ENCODE data around the gene RPTOR.
"Not testable (repeated sequence)": the region's sequence is repeated elsewhere in the genome, so short reads cannot be mapped to it uniquely, and the experiment has no call there.

Gene RPTOR

DNA sequence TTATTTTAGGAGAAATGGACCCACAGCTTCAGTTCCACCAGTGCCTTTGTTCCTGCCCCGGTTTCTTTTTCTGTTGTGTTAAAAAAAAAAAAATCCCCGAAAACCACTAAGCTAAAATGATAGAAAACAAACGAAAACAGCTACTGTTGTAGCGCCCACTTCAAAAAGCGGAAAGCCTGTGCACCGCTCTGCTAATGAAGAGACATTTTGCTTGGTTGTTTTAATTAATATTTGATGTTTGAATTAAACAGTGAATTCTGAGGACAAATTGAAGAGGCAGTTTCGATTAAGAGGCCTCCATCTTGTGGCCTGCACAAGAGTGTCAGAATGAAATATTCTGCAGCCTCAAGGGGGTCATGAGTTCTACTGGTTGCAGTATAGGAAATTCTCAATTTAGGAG, 186.7 kb downstream of the RPTOR start:
- FAIRE-seq: no peak
- no peak for DNase-seq (ENCODE audit: insufficient read length, low spot score)

DNA sequence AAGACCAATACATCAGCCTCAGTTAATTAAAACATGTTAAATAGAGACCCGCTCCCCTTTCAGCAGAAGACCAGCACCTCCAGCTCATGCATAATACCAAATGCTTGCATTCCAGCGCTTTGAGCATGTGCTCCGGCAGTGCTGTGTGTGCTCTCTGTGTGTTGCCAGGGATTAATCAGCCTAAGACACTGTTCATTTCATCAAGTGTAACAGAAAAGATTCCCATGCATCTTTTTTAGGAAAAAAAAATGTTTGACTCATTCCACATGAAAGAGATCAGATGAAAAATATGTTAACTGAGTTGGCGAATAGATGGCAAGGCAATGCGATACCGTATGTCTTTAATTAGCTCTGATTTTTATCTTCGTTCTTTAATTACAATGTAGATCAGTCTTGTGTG, 187.6 kb downstream of the RPTOR start:
- no peak for DNase-seq (ENCODE audit: insufficient read length, low spot score)

DNA sequence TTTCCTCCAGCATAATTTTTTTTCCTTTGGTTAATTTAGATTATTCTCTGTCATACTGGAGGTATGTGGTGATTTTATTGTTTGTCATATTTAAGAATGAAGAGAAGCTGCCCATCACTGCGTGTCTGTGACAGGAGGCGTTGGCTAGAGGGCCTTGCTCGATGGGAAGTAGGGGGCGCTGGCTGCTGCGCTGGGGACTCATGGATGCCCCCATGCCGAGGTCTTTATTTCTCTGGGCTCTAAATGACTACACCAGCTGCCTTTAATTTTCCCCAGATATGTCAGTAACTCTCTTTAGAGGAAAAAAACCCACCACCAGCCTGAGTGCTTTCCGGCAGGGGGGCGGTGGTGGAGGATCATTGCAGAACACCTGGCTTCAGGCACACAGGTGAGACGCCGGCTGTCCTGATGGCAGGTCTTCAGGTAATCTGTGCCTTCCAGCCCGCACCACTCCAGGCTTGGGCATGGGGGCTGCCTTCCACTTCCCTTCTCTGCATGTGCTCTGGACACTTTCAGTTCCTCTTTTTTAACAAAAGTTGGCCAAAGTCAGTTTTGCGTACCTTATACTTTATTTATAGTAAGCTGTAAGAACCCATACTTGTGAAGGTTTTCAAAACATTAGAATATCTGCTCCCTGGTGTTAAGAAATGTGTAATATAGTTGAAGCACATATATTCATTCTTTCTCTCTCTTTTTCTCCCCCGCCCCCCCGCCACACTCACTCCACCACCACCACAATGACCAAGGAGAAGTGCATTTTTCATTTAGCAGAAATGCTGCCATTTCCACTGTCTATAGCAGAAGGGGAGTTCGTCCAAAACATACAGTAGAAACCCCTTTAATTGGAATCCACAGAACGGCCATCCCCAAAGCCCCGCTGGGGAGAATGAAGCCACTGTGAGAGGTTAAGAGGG, 192.7 kb downstream of the RPTOR start:
- peak; percentile 65 for DNase-seq (ENCODE audit: insufficient read length, low spot score)
- peak; percentile 81 for FAIRE-seq

More for the DNA sequence above, 187.6 kb downstream of the RPTOR start:
- FAIRE-seq: no peak

DNA sequence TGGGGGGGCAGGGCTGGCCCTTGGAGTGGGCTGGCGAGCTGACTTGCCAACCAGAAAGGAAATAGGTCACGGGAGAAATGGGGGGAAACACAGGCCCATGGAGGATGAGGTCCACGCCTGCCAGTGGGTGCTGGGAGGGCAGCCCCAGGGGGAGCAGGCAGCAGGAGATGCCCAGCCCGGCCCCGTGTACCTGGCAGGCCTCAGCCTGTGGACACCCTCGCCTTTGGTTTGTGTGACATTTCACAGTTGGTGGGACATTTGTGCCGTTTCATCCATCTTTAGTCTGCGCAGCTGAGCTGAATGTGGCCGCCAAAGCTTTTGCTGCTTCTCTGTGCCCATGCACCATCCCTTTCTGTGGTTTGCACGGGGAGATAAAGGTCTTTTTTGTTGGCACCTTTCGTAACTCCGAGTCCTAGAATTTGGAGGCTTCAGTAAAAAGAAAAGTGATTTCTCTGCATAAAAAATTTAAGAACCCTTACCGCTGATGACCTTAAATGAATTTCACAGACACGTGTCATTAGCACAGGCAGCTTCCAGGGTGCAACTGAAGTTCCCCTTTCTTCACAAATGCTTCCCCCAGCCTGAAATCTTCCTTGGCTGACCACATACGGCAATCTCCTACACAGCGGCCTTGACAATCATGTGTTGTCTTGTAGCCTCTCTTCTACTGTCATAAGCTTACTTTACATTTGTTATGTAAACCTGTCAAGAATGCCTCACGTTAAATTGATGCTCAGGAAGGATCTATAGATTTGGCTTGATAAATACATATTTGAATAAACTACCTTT, 193.6 kb downstream of the RPTOR start:
- FAIRE-seq (peak; percentile 55), DNase-seq (ENCODE audit: insufficient read length, low spot score) (peak; percentile 33)

DNA sequence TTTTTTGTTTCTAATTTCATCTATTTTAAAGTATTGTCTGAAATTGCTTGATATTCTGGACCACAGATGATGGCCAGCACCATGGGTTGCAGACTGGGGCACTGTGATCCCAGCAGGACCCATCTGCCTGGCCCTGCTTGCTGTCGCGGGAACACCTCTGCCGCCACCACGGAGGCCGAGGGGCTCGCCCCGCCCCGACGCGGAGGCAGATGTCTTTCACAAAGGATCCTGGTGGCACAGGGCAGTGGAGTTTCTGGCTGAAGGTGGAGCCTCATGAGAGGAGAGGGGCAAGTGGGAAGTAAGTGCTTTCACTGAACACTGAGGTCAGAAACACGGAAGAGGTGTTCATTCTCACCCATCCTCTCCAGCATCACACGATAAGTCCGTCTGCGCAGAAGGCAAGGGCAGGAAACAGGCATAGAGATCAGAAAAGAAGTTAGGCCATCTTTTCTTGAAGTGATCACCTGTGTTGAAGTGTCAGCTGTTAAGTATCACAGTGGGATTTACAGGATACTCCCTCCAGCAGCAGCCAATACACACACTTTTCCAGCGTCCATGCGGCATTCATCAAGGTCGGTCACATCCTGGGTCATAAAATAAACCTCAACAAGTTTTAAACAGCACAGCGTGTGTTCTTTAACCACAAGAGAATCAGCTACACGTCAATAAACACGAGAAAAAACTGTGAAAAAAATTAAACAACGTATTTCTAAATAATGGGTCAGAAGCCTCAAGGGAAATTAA, 194.5 kb downstream of the RPTOR start:
- peak; percentile 28 for DNase-seq (ENCODE audit: insufficient read length, low spot score)
- FAIRE-seq: peak; percentile 8

DNA sequence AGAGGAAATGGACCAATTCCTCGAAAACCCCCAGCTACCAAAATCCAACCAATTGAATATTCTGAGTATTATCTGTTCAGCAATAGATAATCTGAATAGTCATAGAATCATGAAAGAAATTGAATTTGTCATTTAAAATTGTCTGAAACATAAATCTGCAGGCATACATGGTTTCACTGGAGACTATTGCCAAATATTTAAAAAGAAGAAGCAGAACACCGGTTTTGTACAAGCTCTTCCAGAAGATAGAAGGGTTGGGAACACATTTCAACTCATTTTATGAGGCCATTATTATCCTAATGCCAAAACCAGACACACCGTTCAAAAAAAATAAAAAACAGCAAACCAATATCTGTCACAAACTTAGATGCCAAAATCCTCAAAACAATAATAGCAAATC, 195.5 kb downstream of the RPTOR start:
- FAIRE-seq: no peak
- DNase-seq (ENCODE audit: insufficient read length, low spot score): no peak

DNA sequence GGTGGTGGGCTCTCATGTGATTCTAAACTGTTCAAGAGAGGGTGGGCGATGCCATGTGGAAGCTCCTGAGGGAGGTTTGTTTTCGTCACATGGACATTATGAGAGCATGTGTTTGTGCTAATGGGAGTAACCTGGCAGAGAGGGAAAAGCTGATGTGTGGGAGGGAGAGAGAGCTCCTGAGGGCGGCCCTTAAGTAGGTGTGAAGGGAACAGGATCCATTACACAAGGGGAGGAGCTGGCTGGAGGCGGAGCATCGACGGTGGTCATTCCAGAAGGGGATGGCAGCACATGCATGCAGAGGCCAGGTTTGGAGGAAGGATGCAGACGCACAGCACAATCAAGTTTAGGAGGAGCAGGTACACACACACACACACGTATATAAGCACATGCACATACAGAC, 197.5 kb downstream of the RPTOR start:
- DNase-seq (ENCODE audit: insufficient read length, low spot score) (no peak), FAIRE-seq (no peak)

DNA sequence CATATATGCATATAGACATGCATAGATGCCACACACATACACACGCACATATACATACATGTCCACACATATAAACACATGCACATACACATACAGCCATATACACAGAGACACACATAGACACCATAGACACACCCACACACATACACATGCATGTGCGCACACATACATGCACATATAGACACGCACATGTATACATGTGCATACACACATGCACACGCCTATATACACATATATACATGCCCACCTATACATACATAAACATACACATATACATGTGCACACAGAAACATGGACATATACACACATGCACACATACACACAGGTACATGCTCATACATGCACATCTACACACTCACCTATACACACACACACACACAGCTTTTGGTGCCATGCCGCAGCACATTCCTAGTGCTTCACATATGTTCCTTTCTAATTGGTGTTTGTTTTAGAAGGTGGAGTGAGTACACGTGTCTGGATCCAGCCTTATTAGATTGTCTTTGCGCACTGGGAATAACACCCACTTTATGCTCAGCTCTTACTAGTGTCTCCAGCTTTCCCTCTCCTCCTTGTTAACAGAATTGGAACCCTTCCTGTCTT, 198.0 kb downstream of the RPTOR start:
- DNase-seq (ENCODE audit: insufficient read length, low spot score) (no peak), FAIRE-seq (no peak)

DNA sequence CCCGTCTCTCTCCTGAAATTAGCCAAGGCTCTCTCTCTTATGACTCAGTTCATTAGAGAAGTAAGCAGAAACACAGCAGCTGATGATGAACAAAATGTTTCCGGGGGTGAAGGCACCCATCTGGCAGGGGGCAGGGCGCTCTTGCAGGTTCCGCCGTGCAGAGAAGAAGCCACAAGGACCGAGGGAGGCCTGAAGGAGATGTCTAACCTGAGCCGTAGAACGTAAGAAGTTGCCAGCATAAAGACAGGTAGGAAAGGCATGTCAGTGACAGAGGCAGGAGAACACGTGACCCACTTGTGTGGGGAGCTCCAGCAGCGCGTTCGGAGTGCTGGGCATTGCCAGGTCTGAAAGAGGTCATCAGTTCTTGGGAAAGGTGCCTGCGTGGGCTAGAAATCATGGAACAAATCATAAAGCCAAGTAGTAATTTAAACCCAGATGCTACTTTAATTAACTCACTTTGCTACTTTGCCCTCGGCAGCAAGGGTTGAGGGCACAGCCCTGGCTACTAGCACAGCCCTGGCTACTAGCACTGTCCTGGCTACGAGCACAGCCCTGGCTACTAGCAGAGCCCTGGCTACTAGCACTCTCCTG, 198.6 kb downstream of the RPTOR start:
- DNase-seq (ENCODE audit: insufficient read length, low spot score): no peak
- no peak for FAIRE-seq

DNA sequence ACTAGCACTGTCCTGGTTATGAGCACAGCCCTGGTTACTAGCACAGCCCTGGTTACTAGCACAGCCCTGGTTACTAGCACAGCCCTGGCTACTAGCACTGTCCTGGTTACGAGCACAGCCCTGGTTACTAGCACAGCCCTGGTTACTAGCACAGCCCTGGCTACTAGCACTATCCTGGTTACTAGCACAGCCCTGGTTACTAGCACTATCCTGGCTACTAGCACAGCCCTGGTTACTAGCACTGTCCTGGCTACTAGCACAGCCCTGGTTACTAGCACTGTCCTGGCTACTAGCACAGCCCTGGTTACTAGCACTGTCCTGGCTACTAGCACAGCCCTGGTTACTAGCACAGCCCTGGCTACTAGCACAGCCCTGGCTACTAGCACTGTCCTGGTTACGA, 199.3 kb downstream of the RPTOR start:
- not testable (repeated sequence) for DNase-seq (ENCODE audit: insufficient read length, low spot score); FAIRE-seq

DNA sequence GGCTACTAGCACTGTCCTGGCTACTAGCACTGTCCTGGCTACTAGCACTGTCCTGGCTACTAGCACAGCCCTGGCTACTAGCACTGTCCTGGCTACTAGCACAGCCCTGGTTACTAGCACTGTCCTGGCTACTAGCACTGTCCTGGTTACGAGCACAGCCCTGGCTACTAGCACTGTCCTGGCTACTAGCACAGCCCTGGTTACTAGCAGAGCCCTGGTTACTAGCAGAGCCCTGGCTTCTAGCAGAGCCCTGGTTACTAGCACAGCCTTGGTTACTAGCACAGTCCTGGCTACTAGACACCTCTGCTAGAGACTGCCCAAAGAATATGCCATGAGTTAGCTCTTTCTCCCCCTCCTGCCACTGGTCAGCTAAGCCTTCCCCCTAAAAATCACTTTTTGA, 200.1 kb downstream of the RPTOR start:
- not testable (repeated sequence) for DNase-seq (ENCODE audit: insufficient read length, low spot score); FAIRE-seq

DNA sequence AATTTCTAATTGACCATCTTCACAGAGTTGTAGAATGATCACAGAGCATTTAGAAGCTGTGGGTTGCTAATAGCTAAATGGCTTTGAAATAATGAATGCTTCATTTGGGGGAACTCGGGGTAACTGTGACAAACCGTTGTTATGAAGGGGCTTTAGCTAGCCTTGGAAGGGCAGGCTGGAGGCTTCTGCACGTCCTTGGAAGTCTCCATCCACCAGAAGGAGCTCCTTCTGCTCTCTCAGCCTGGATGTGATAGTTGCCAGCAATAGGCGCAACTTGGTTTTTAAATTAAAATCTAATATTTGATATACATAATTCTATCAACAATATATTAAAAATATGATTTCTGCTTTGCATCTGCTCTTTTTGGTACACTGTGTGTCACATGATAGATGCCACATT, 200.5 kb downstream of the RPTOR start:
- DNase-seq (ENCODE audit: insufficient read length, low spot score) (no peak), FAIRE-seq (no peak)

DNA sequence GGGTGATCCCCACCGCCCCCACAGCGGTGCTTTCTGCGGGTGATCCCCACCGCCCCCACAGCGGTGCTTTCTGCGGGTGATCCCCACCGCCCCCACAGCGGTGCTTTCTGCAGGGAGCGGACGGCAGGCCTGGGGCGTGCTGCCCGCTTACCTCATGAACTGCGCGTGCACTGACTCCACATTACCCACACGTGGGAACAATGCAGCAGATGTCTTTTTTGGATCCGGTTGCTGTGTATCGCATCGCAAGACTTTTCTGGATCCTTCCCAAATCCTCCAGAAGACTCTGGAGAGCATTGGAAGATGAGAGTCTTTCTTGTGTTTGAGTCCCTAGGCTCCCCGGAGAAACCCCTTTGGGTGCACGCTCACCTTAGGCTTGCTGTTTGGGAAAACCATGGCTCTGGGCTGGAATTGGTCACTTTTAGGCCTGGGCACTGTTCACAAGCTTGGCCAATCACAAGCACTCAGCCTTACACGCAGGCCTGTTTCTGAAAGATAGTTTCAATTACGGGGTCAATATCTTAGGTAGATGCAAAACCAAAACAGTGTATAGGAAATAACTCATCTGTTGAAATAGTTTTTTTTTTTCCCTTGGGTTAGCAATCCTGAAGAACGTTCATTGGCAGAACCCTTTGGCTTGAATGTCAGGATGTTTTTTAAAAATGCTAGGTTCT, 201.8 kb downstream of the RPTOR start:
- no peak for DNase-seq (ENCODE audit: insufficient read length, low spot score)
- no peak for FAIRE-seq

DNA sequence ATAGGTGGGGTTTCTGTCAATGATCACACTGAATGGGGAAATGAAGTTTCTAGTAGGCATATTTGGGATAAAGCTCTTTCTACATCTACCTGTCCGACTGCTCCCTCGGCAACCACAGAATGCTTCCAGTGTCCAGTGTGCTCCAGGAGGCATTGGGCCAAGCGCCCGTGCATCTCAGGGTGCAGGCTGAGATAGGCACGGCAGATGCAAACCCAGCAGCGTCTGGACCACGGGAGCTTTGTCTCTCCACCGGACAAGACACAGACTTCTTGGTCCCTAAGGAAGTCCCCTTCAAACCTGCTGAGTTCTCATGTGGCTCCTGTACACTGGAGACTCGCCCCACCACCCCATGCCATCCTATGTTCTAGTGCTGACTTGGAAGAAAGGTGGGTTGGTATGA, 202.8 kb downstream of the RPTOR start:
- no peak for DNase-seq (ENCODE audit: insufficient read length, low spot score)
- no peak for FAIRE-seq

DNA sequence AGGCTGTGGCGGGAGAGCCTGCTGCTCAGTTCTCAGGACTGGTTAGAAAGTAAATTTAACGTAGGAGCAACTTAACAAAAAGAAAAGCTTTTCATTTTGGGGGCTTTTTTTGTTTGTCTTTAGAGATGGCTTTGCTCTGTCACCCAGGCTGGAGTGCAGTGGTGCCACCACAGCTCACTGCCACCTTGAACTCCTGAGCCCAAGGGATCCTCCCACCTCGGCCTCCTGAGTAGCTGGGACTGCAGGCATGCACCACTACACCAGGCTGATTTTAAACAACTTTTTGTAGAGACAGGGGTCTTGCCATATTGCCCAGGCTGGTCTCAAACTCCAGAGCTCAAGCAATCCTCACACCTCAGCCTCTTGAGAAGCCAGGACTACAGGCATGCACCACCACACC, 205.0 kb downstream of the RPTOR start:
- FAIRE-seq: no peak

DNA sequence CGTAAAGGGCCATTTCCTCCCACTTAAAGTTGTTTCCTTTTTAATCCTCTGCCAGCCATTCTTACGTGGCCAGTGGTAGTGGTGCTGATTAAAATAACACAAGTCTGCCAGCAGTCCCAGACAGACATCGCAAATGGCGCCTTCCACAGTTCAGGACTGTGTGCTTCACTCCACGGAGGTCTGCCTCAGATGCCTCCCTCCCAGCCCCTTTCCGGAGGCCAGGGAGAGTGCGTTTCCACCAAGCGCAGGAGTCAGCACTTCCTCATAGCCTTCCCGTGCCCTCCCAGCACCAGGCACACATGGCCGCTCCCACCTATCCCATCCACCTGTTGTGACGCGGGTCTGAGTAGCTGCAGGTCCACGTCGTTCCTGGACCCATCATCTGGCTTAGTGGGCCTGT, 205.6 kb downstream of the RPTOR start:
- FAIRE-seq (no peak), DNase-seq (ENCODE audit: insufficient read length, low spot score) (no peak)

More for the DNA sequence above, 205.0 kb downstream of the RPTOR start:
- DNase-seq (ENCODE audit: insufficient read length, low spot score): no peak

DNA sequence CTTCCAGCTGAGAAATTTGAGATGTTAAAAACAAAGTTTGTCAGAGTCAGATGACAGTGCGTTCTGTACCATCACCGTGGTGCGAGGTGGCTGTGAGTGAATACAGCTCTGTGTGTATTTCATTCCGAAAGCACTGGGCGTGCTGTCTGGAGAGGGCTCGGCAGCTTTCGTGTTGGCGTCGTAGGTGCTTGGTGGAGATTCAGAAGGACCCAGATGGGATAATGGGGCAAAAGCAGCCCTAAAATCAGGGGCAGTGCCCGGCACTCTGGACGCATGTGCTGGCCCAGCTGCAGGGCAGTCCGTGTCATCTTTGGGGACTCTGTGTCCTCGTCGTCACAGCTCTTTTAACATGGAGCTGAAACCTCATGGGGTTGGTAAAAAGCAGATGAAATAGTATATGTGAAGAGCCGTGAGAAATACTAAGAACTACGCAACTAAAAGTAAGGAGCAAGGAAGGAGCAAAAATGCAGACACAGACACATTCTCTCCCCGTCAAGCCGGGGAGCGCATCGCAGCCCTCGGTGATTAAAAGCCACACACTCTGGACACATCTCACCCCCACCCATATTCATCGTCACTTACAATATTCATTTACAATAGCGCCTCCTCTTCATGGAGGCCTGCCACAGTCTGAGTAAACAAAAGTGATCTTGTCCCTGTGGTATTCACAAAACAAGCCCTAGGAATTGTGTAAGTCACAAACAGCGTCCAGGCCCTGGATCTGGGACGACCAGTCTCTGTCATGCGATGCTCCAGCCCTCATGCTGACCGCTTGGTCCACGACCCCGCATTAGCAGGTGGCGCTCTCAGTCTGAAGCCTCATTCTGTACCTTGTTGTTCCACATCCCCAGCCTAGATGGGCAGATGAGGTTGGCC, 206.7 kb downstream of the RPTOR start:
- FAIRE-seq: no peak
- no peak for DNase-seq (ENCODE audit: insufficient read length, low spot score)

DNA sequence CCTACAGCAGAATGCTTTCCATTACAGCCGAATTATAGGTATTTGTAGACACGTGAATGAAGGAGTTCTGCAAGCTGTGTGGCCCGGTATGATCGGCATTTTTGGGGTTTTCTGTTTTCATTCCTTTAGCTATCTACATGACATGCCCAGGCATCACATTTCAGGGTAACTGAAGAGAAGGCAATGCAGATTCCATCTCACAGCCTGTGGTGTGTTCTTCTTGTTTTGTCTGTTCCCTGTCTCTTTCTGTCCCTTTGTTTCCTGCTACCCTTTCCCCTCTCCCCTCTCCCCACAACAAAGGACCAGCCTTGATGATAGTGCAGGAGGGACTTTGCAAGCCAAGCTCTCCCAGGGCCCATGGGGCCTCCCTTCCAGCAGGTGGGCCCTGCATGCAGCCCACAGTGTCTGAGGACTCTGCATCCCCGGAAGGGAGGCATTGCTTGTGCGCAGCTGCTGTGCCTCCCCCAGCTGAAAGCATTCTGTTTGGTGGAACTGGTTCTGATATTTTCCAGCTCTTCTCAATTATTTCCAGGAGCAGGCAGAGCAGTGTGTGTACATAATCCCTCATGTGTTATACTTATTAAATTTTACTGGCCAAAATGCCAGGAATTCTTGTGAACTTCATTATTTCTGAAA, 207.4 kb downstream of the RPTOR start:
- DNase-seq (ENCODE audit: insufficient read length, low spot score) (no peak), FAIRE-seq (no peak)
